ENCODE measurements around the gene ST6GALNAC4.
"Not testable (repeated sequence)": the region's sequence is repeated elsewhere in the genome, so short reads cannot be mapped to it uniquely, and the experiment has no call there.

- not testable (repeated sequence) for TF ChIP-seq CTCF, POLR2AphosphoS5, POLR2A (IDR thresholded peaks at IDR 0.05)
Measured at GRCh38 chr9:127870153-127870491, 46.7 kb downstream of the ST6GALNAC4 start.
